Ishikawa (cell line): ENCODE data around the gene VEGFA.

Experiments
- CEBPB ChIP-seq: IDR thresholded peaks from 2 replicates; pipeline ENCODE4 v1.6.1; 2012
- EGR1 ChIP-seq: IDR thresholded peaks from 2 replicates; pipeline ENCODE4 v1.6.1; 2012
- EP300 ChIP-seq: IDR thresholded peaks from 2 replicates; pipeline ENCODE4 v1.6.1; 2012; ENCODE audit warnings: borderline replicate concordance
- MAX ChIP-seq: IDR thresholded peaks from 2 replicates; pipeline ENCODE4 v1.6.1; 2012
- REST ChIP-seq: IDR thresholded peaks from 2 replicates; pipeline ENCODE4 v1.6.1; 2012; ENCODE audit warnings: low read depth, mild to moderate bottlenecking
- TCF12 ChIP-seq: IDR thresholded peaks from 2 replicates; pipeline ENCODE4 v1.6.1; 2012; ENCODE audit warnings: low read depth

GRCh38 chr6:43785220-43785752 is 15.3 kb downstream of the VEGFA start:
- TF ChIP-seq EP300 (no peak), CEBPB (no peak), REST (no peak), EGR1 (no peak), MAX (no peak), TCF12 (no peak)
